ENCODE results near the gene SPDYE2.
"Not testable (repeated sequence)": the region's sequence is repeated elsewhere in the genome, so short reads cannot be mapped to it uniquely, and the experiment has no call there.

DNA sequence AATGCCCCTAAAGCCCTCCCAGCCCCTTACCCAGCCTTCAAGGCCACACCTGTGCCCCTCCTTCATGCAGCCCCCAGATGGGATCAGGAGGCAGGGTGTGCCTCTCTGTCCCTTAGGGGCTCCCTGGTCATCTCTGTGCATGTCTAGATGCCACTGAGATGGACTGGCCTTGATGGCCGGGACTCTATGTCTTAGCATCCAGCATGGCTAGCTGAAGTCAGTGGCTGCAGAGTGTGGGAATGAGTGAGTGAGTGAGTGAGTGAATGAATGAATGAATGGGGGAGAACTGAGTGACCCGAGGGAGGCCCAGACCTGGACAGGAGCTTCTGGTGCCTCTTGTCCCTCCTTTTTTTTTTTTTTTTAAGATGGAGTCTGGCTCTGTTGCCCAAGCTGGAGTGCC, 18.9 kb upstream of the SPDYE2 start:
- TF ChIP-seq, protein P1, sequence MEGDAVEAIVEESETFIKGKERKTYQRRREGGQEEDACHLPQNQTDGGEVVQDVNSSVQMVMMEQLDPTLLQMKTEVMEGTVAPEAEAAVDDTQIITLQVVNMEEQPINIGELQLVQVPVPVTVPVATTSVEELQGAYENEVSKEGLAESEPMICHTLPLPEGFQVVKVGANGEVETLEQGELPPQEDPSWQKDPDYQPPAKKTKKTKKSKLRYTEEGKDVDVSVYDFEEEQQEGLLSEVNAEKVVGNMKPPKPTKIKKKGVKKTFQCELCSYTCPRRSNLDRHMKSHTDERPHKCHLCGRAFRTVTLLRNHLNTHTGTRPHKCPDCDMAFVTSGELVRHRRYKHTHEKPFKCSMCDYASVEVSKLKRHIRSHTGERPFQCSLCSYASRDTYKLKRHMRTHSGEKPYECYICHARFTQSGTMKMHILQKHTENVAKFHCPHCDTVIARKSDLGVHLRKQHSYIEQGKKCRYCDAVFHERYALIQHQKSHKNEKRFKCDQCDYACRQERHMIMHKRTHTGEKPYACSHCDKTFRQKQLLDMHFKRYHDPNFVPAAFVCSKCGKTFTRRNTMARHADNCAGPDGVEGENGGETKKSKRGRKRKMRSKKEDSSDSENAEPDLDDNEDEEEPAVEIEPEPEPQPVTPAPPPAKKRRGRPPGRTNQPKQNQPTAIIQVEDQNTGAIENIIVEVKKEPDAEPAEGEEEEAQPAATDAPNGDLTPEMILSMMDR (IDR thresholded peaks at IDR 0.05; ENCODE audit: extremely low read depth in 1 of 2, insufficient read depth in 1 of 2, low read depth in 1 of 2, low read length in 2 of 2): not testable (repeated sequence)
- TF ChIP-seq EZH2 (IDR thresholded peaks at IDR 0.05; ENCODE audit: borderline replicate concordance, low read depth, low read length, severe bottlenecking); GATA2 (IDR thresholded peaks at IDR 0.05; ENCODE audit: insufficient read depth, insufficient read length, low read depth, low read length); POLR2A (IDR thresholded peaks at IDR 0.05; ENCODE audit: low read depth, low read length); JUN (IDR thresholded peaks at IDR 0.05; ENCODE audit: borderline replicate concordance, insufficient read depth, insufficient read length, low read depth); MYC (IDR thresholded peaks at IDR 0.05; ENCODE audit: low read depth, low read length); FOS (IDR thresholded peaks at IDR 0.05; ENCODE audit: borderline replicate concordance, insufficient read depth, low read length); POLR2AphosphoS5 (IDR thresholded peaks at IDR 0.05; ENCODE audit: insufficient read depth, low read depth, low read length): not testable (repeated sequence)
- TF ChIP-seq, protein P2, sequence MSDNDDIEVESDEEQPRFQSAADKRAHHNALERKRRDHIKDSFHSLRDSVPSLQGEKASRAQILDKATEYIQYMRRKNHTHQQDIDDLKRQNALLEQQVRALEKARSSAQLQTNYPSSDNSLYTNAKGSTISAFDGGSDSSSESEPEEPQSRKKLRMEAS (IDR thresholded peaks at IDR 0.05; ENCODE audit: insufficient read depth, insufficient read length): not testable (repeated sequence)

Measured in endothelial cell of umbilical vein (primary cell).